NCI-H2107 treated with DMSO at 0.1 percent for 48 hours (cell line): ENCODE results near the gene KRTAP16-1.
"Not testable (repeated sequence)": the region's sequence is repeated elsewhere in the genome, so short reads cannot be mapped to it uniquely, and the experiment has no call there.

Source experiments
- DNase-seq: peaks from one replicate; lab custom pipeline; 2025; ENCODE audit not compliant: unreplicated experiment; lab: John Stamatoyannopoulos, UW

The KRTAP16-1 gene

GRCh38 chr17:41302981-41303380 is 6.1 kb downstream of the KRTAP16-1 start:
- DNase-seq, result no peak

- DNase-seq, result no peak
Observed at GRCh38 chr17:41301916-41302901, 6.9 kb downstream of the KRTAP16-1 start, which contains the start of gene KRTAP29-1. KRTAP29-1 (minus strand) TSS chr17:41302851; CDS start chr17:41302851, 0 bp downstream.

- DNase-seq, result no peak
Observed at GRCh38 chr17:41301204-41301790, 7.8 kb downstream of the KRTAP16-1 start.

GRCh38 chr17:41298458-41299135 is 10.5 kb downstream of the KRTAP16-1 start:
- no peak for DNase-seq

GRCh38 chr17:41296846-41297245 is 12.3 kb downstream of the KRTAP16-1 start:
- DNase-seq, result no peak

- no peak for DNase-seq
Observed at GRCh38 chr17:41294016-41294415, 15.1 kb downstream of the KRTAP16-1 start.

GRCh38 chr17:41287050-41287449 is 22.1 kb downstream of the KRTAP16-1 start:
- no peak for DNase-seq

GRCh38 chr17:41284546-41284945 is 24.6 kb downstream of the KRTAP16-1 start:
- no peak for DNase-seq

GRCh38 chr17:41284043-41284442 is 25.1 kb downstream of the KRTAP16-1 start:
- DNase-seq, result no peak

GRCh38 chr17:41278176-41278955 is 30.7 kb downstream of the KRTAP16-1 start:
- DNase-seq, result no peak

GRCh38 chr17:41275648-41276190 is 33.4 kb downstream of the KRTAP16-1 start, which contains the start of gene KRTAP9-7:
KRTAP9-7 (plus strand) TSS chr17:41275698; CDS start chr17:41275698, 0 bp downstream.
- DNase-seq, result not testable (repeated sequence)

- no peak for DNase-seq
Observed at GRCh38 chr17:41271858-41272257, 37.3 kb downstream of the KRTAP16-1 start.

GRCh38 chr17:41271323-41271722 is 37.8 kb downstream of the KRTAP16-1 start:
- not testable (repeated sequence) for DNase-seq

- DNase-seq, result no peak
Observed at GRCh38 chr17:41267711-41268110, 41.4 kb downstream of the KRTAP16-1 start.

GRCh38 chr17:41265078-41265477 is 44.0 kb downstream of the KRTAP16-1 start, which contains the start of gene KRTAP9-6:
KRTAP9-6 (plus strand) TSS chr17:41265378; CDS start chr17:41265378, 0 bp downstream.
- no peak for DNase-seq

- no peak for DNase-seq
Observed at GRCh38 chr17:41264599-41264998, 44.5 kb downstream of the KRTAP16-1 start.

- DNase-seq, result no peak
Observed at GRCh38 chr17:41263212-41263611, 45.9 kb downstream of the KRTAP16-1 start.

GRCh38 chr17:41258406-41258805 is 50.7 kb downstream of the KRTAP16-1 start:
- no peak for DNase-seq
